ENCODE measurements around the gene HDAC4.
"Not testable (repeated sequence)": the region's sequence is repeated elsewhere in the genome, so short reads cannot be mapped to it uniquely, and the experiment has no call there.

HDAC4 gene

DNA sequence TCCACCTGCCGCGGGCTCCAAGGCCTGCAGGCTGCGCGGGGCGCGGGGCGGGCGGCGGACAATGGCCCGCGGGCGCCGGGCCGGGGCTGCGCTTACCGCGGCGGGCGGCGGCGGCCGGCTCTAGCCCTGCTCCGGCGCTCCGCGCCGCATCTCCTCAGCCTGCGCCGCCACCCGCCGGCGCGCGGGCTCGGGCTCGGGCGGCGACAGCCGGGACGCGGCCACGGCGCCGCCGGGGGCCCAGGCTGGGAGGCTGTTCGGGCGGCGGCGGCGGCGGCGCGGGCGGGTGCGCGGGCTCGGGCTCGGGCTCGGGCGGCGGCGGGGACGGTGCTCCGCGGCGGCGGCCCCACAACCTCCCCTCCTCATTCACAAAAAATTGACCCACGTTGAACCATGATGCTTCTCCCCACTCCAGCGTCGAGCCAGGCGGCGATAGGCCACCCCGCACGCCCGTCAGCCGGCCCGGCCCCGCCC lies at the start of gene HDAC4:
TSS of gene HDAC4 (minus strand) at position 425 of the 471 bp plus-strand sequence. CDS start 48,321 bp downstream, outside the sequence.
- H3K4me1 ChIP-seq (ENCODE audit: control insufficient read depth, insufficient read depth, low read length) = peaks cover 15% of the 10 kb centered on the region; the same call in 1 of the 2 replicates
- TF ChIP-seq, protein P1, sequence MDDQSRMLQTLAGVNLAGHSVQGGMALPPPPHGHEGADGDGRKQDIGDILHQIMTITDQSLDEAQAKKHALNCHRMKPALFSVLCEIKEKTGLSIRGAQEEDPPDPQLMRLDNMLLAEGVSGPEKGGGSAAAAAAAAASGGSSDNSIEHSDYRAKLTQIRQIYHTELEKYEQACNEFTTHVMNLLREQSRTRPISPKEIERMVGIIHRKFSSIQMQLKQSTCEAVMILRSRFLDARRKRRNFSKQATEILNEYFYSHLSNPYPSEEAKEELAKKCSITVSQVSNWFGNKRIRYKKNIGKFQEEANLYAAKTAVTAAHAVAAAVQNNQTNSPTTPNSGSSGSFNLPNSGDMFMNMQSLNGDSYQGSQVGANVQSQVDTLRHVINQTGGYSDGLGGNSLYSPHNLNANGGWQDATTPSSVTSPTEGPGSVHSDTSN (CRISPR knock-in tag; IDR thresholded peaks at IDR 0.05) = peak; percentile 69; the same call in 1 of the 2 replicates
- TF ChIP-seq ZNF311 (tag by site-specific recombination; IDR thresholded peaks at IDR 0.05; ENCODE audit: borderline replicate concordance) (no peak), SETDB1 (IDR thresholded peaks at IDR 0.05; ENCODE audit: insufficient read length, low read length) (no peak), WT1 (tag by site-specific recombination; IDR thresholded peaks at IDR 0.05) (no peak)
- TF ChIP-seq, protein P2, sequence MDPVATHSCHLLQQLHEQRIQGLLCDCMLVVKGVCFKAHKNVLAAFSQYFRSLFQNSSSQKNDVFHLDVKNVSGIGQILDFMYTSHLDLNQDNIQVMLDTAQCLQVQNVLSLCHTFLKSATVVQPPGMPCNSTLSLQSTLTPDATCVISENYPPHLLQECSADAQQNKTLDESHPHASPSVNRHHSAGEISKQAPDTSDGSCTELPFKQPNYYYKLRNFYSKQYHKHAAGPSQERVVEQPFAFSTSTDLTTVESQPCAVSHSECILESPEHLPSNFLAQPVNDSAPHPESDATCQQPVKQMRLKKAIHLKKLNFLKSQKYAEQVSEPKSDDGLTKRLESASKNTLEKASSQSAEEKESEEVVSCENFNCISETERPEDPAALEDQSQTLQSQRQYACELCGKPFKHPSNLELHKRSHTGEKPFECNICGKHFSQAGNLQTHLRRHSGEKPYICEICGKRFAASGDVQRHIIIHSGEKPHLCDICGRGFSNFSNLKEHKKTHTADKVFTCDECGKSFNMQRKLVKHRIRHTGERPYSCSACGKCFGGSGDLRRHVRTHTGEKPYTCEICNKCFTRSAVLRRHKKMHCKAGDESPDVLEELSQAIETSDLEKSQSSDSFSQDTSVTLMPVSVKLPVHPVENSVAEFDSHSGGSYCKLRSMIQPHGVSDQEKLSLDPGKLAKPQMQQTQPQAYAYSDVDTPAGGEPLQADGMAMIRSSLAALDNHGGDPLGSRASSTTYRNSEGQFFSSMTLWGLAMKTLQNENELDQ (tag by site-specific recombination; IDR thresholded peaks at IDR 0.05; ENCODE audit: low read depth) = no peak
- no peaks in the 10 kb centered on the region for H3K9me3 ChIP-seq (ENCODE audit: control insufficient read depth, insufficient read depth, low read depth, low read length)
- POLR2A ChIA-PET = interaction anchor here (0.8 to 1.2 kb wide), 9 partner anchors 9 to 441 kb away, joined by 3 to 7 read pairs (median 3); no protein-coding TSS in a partner anchor
- H3K27ac ChIP-seq (ENCODE audit: extremely low read depth, low read depth, low read length) = peak within 1 kb of the TSS; percentile 86
- peak within 1 kb of the TSS; percentile 60 for H3K4me3 ChIP-seq (ENCODE audit: low read depth, low read length)
- no peaks in the 10 kb centered on the region for H3K36me3 ChIP-seq (ENCODE audit: control insufficient read depth in 2 of 2, insufficient read depth in 1 of 2, low read length in 2 of 2)
- CTCF ChIA-PET = no interaction called here

DNA sequence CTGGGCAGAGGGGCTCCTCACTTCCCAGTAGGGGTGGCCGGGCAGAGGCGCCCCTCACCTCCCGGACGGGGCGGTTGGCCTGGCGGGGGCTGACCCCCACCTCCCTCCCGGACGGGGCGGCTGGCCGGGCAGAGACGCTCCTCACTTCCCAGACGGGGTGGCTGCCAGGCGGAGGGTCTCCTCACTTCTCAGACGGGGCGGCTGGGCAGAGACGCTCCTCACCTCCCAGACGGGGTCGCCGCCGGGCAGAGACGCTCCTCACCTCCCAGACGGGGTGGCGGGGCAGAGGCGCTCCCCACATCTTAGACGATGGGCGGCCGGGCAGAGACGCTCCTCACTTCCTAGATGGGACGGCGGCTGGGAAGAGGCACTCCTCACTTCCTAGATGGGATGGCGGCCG lies 48.6 kb upstream of the HDAC4 start:
- H3K36me3 ChIP-seq (ENCODE audit: control insufficient read depth in 2 of 2, insufficient read depth in 1 of 2, low read length in 2 of 2); POLR2A ChIA-PET; H3K4me1 ChIP-seq (ENCODE audit: control insufficient read depth, insufficient read depth, low read length); H3K27ac ChIP-seq (ENCODE audit: extremely low read depth, low read depth, low read length); CTCF ChIA-PET; H3K9me3 ChIP-seq (ENCODE audit: control insufficient read depth, insufficient read depth, low read depth, low read length); H3K4me3 ChIP-seq (ENCODE audit: low read depth, low read length): not testable (repeated sequence)

DNA sequence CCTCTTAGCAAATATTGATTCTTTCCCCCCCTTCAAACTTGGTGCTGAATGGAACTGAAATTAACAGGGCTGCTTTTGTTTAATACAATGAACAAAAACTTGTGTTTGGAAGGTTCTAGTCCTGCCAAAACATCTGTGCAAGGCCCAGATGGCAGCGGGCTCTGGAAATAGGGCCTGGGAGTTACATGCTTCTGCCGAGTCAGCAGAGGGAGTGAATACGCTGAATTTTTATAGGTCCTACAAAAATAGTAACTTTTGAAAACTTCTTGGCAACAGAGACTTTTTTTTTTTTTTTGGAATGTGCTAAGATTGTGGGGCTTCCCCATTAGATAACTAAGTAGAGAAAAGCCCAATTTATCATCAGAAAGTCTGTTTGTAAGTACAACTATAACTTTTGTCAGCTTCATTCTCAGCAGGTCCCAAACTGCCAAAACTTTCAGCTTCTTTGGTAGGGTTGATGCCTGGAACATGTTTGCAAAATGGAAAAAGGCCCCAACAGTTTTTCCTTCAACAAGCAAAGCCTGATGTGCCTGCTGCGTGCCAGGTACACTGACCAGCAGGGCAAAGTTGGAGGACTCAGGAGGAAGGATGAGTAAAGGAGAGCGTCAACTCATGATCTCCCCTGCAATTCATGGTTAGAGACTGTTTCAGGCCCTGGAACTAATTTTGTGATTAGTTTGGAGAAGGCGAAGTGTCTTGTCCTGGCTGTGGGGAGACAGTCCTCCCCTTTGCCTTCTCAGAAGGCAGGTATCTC lies 45.1 kb upstream of the HDAC4 start:
- H3K36me3 ChIP-seq (ENCODE audit: control insufficient read depth in 2 of 2, insufficient read depth in 1 of 2, low read length in 2 of 2) = no peaks in the 10 kb centered on the region
- no peak overlapping the region for H3K4me3 ChIP-seq (ENCODE audit: low read depth, low read length)
- ChIA-PET POLR2A (no interaction called here), CTCF (no interaction called here)
- H3K4me1 ChIP-seq (ENCODE audit: control insufficient read depth, insufficient read depth, low read length) = no peaks in the 10 kb centered on the region
- H3K9me3 ChIP-seq (ENCODE audit: control insufficient read depth, insufficient read depth, low read depth, low read length) = no peaks in the 10 kb centered on the region
- no peak overlapping the region for H3K27ac ChIP-seq (ENCODE audit: extremely low read depth, low read depth, low read length)
- TF ChIP-seq KLF1 (tag by site-specific recombination; IDR thresholded peaks at IDR 0.05) (no peak), ZNF184 (tag by site-specific recombination; IDR thresholded peaks at IDR 0.05) (no peak), KLF8 (tag by site-specific recombination; IDR thresholded peaks at IDR 0.05) (no peak), ZNF473 (tag by site-specific recombination; IDR thresholded peaks at IDR 0.05) (no peak)
- TF ChIP-seq, protein P3, sequence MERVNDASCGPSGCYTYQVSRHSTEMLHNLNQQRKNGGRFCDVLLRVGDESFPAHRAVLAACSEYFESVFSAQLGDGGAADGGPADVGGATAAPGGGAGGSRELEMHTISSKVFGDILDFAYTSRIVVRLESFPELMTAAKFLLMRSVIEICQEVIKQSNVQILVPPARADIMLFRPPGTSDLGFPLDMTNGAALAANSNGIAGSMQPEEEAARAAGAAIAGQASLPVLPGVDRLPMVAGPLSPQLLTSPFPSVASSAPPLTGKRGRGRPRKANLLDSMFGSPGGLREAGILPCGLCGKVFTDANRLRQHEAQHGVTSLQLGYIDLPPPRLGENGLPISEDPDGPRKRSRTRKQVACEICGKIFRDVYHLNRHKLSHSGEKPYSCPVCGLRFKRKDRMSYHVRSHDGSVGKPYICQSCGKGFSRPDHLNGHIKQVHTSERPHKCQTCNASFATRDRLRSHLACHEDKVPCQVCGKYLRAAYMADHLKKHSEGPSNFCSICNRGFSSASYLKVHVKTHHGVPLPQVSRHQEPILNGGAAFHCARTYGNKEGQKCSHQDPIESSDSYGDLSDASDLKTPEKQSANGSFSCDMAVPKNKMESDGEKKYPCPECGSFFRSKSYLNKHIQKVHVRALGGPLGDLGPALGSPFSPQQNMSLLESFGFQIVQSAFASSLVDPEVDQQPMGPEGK (tag by site-specific recombination; IDR thresholded peaks at IDR 0.05) = no peak
- TF ChIP-seq, protein P4, sequence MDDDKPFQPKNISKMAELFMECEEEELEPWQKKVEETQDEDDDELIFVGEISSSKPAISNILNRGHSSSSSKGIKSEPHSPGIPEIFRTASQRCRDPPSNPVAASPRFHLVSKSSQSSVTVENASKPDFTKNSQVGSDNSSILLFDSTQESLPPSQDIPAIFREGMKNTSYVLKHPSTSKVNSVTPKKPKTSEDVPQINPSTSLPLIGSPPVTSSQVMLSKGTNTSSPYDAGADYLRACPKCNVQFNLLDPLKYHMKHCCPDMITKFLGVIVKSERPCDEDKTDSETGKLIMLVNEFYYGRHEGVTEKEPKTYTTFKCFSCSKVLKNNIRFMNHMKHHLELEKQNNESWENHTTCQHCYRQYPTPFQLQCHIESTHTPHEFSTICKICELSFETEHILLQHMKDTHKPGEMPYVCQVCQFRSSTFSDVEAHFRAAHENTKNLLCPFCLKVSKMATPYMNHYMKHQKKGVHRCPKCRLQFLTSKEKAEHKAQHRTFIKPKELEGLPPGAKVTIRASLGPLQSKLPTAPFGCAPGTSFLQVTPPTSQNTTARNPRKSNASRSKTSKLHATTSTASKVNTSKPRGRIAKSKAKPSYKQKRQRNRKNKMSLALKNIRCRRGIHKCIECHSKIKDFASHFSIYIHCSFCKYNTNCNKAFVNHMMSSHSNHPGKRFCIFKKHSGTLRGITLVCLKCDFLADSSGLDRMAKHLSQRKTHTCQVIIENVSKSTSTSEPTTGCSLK (tag by site-specific recombination; IDR thresholded peaks at IDR 0.05) = no peak
- TF ChIP-seq, protein P5, sequence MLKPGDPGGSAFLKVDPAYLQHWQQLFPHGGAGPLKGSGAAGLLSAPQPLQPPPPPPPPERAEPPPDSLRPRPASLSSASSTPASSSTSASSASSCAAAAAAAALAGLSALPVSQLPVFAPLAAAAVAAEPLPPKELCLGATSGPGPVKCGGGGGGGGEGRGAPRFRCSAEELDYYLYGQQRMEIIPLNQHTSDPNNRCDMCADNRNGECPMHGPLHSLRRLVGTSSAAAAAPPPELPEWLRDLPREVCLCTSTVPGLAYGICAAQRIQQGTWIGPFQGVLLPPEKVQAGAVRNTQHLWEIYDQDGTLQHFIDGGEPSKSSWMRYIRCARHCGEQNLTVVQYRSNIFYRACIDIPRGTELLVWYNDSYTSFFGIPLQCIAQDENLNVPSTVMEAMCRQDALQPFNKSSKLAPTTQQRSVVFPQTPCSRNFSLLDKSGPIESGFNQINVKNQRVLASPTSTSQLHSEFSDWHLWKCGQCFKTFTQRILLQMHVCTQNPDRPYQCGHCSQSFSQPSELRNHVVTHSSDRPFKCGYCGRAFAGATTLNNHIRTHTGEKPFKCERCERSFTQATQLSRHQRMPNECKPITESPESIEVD (tag by site-specific recombination; IDR thresholded peaks at IDR 0.05) = no peak
- TF ChIP-seq, protein P6, sequence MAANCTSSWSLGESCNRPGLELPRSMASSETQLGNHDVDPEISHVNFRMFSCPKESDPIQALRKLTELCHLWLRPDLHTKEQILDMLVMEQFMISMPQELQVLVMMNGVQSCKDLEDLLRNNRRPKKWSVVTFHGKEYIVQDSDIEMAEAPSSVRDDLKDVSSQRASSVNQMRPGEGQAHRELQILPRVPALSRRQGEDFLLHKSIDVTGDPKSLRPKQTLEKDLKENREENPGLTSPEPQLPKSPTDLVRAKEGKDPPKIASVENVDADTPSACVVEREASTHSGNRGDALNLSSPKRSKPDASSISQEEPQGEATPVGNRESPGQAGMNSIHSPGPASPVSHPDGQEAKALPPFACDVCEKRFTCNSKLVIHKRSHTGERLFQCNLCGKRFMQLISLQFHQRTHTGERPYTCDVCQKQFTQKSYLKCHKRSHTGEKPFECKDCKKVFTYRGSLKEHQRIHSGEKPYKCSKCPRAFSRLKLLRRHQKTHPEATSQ (tag by site-specific recombination; IDR thresholded peaks at IDR 0.05) = no peak
